Measurements from ENCODE around the gene KDM1B.

Gene KDM1B

GRCh38 chr6:18262702-18263417, 107.6 kb downstream of the KDM1B start:
- peak; percentile 36 for DNase-seq

GRCh38 chr6:18263418-18264218, 108.4 kb downstream of the KDM1B start:
- ATAC-seq (peak; percentile 2), DNase-seq (peak; percentile 48)

More at GRCh38 chr6:18262702-18263417, 107.6 kb downstream of the KDM1B start:
- ATAC-seq = peak; percentile 54

- DNase-seq = peak; percentile 84
- ATAC-seq = peak; percentile 72
Measured at GRCh38 chr6:18264219-18264922, 109.1 kb downstream of the KDM1B start, which contains the start of gene DEK. Gene DEK (minus strand): TSS chr6:18264530. CDS start chr6:18263987, 543 bp downstream.

- DNase-seq = no peak
- ATAC-seq = no peak
Measured at GRCh38 chr6:18264923-18265377, 109.7 kb downstream of the KDM1B start.

- DNase-seq = no peak
- no peak for ATAC-seq
Measured at GRCh38 chr6:18265787-18266522, 110.7 kb downstream of the KDM1B start.

GRCh38 chr6:18266523-18266912, 111.3 kb downstream of the KDM1B start:
- ATAC-seq = no peak

GRCh38 chr6:18268066-18268465, 112.8 kb downstream of the KDM1B start:
- DNase-seq (no peak), ATAC-seq (no peak)

More at GRCh38 chr6:18266523-18266912, 111.3 kb downstream of the KDM1B start:
- no peak for DNase-seq

- no peak for ATAC-seq
- DNase-seq = no peak
Measured at GRCh38 chr6:18269253-18269652, 114.0 kb downstream of the KDM1B start.

GRCh38 chr6:18269717-18270116, 114.5 kb downstream of the KDM1B start:
- DNase-seq = no peak
- no peak for ATAC-seq

GRCh38 chr6:18270216-18270615, 115.0 kb downstream of the KDM1B start:
- no peak for ATAC-seq
- no peak for DNase-seq

Measured in stimulated activated naive CD8-positive, alpha-beta T cell treated with anti-CD3 and anti-CD28 coated beads, Interleukin-15, Interleukin-2, amounts not matched to agents 100 U/mL and 50 U/mL, for 24 hours (primary cell).